ENCODE data around the gene DACH1. TPM values are rescaled to one million over a fixed set of nuclear protein-coding genes. Genes with fewer than 3 reads are reported as not detected.

The DACH1 gene
- total RNA-seq, 1 experiment from 2014 or later, result not detected

GRCh38 chr13:71813187-71813586 lies 53.8 kb downstream of the DACH1 start (continued):
- TF ChIP-seq CTCF (IDR thresholded peaks at IDR 0.05 in 2 of 3, conservative IDR thresholded peaks at IDR 0.05 in 1 of 3; ENCODE audit: borderline replicate concordance in 1 of 3, insufficient read depth in 1 of 3, low read depth in 2 of 3, low read length in 2 of 3) (no peak), CEBPB (IDR thresholded peaks at IDR 0.05; ENCODE audit: low read depth) (no peak)
- TF ChIP-seq, protein P1, sequence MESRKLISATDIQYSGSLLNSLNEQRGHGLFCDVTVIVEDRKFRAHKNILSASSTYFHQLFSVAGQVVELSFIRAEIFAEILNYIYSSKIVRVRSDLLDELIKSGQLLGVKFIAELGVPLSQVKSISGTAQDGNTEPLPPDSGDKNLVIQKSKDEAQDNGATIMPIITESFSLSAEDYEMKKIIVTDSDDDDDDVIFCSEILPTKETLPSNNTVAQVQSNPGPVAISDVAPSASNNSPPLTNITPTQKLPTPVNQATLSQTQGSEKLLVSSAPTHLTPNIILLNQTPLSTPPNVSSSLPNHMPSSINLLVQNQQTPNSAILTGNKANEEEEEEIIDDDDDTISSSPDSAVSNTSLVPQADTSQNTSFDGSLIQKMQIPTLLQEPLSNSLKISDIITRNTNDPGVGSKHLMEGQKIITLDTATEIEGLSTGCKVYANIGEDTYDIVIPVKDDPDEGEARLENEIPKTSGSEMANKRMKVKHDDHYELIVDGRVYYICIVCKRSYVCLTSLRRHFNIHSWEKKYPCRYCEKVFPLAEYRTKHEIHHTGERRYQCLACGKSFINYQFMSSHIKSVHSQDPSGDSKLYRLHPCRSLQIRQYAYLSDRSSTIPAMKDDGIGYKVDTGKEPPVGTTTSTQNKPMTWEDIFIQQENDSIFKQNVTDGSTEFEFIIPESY (IDR thresholded peaks at IDR 0.05; ENCODE audit: extremely low read depth, insufficient replicate concordance, low read length), result no peak

GRCh38 chr13:71811344-71811743 lies 55.7 kb downstream of the DACH1 start:
- no peak for ATAC-seq
- Histone ChIP-seq H3K4me3 (replicated peaks in 1 of 2; ENCODE audit: low read depth in 1 of 2, low read length in 2 of 2) (no peak overlapping the region), H2AFZ (ENCODE audit: low read depth, low read length, poor library complexity, severe bottlenecking) (no peak overlapping the region), H3K79me2 (ENCODE audit: insufficient read depth, low read length) (no peaks in the 10 kb centered on the region), H4K20me1 (ENCODE audit: insufficient read depth) (no peaks in the 10 kb centered on the region), H3K27me3 (ENCODE audit: insufficient read depth, low read length) (no peaks in the 10 kb centered on the region), H3K27ac (ENCODE audit: low read depth, low read length) (no peak overlapping the region), H3K9me2 (ENCODE audit: insufficient read depth) (no peaks in the 10 kb centered on the region), H3K9ac (ENCODE audit: low read length) (no peak overlapping the region), H3K4me1 (ENCODE audit: control insufficient read depth in 1 of 2, insufficient read depth in 2 of 2, low read length in 2 of 2) (no peaks in the 10 kb centered on the region), H3K9me3 (ENCODE audit: control insufficient read depth in 1 of 2, insufficient read depth in 1 of 2, low read depth in 1 of 2, low read length in 2 of 2) (0 out of 4 replicates have a peak, but pooled peaks cover 0 to 4% of the 10 kb centered on the region in 2 experiments), H3K36me3 (ENCODE audit: control insufficient read depth in 1 of 2, insufficient read depth in 2 of 2, low read length in 2 of 2) (no peaks in the 10 kb centered on the region), H3K4me2 (ENCODE audit: low read length) (no peak overlapping the region)
- TF ChIP-seq CEBPB (IDR thresholded peaks at IDR 0.05; ENCODE audit: low read depth), result no peak
- TF ChIP-seq CBX3 (IDR thresholded peaks at IDR 0.05; ENCODE audit: low read depth), result no peak
- TF ChIP-seq CTCF (IDR thresholded peaks at IDR 0.05 in 2 of 3, conservative IDR thresholded peaks at IDR 0.05 in 1 of 3; ENCODE audit: borderline replicate concordance in 1 of 3, insufficient read depth in 1 of 3, low read depth in 2 of 3, low read length in 2 of 3), result no peak
- ChIA-PET CTCF (no interaction called here), POLR2A (no interaction called here), RAD21 (ENCODE audit: low non-redundant PET in 1 of 2, low total read pairs in 2 of 2, uncharacterized antibody in 2 of 2, unreplicated experiment in 2 of 2) (no interaction called here)
- intact Hi-C loops (cut with micrococcal nuclease), result no loop called here
- BruUV-seq (replicated peaks), result no TSS peak
- no peak for DNase-seq (ENCODE audit: low read depth, low spot score)

Data from HCT116 (cell line).